ENCODE data around the gene C1orf185.

GRCh38 chr1:51133045-51133444 is 31.0 kb downstream of the C1orf185 start:
- TF ChIP-seq, protein P1, sequence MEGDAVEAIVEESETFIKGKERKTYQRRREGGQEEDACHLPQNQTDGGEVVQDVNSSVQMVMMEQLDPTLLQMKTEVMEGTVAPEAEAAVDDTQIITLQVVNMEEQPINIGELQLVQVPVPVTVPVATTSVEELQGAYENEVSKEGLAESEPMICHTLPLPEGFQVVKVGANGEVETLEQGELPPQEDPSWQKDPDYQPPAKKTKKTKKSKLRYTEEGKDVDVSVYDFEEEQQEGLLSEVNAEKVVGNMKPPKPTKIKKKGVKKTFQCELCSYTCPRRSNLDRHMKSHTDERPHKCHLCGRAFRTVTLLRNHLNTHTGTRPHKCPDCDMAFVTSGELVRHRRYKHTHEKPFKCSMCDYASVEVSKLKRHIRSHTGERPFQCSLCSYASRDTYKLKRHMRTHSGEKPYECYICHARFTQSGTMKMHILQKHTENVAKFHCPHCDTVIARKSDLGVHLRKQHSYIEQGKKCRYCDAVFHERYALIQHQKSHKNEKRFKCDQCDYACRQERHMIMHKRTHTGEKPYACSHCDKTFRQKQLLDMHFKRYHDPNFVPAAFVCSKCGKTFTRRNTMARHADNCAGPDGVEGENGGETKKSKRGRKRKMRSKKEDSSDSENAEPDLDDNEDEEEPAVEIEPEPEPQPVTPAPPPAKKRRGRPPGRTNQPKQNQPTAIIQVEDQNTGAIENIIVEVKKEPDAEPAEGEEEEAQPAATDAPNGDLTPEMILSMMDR (IDR thresholded peaks at IDR 0.05; ENCODE audit: low read depth, low read length), result no peak
- no peak for TF ChIP-seq EZH2phosphoT487 (IDR thresholded peaks at IDR 0.05; ENCODE audit: low read depth)

All from OCI-LY3 (cell line).